NCI-H2171 (cell line): ENCODE results near the gene RAD52.
A peak's percentile ranks its signal among the peaks of the same experiment; 100 is the strongest.

Experiments used
- DNase-seq: peaks from one replicate; lab custom pipeline; 2025; lab: John Stamatoyannopoulos, UW

RAD52 gene

DNA sequence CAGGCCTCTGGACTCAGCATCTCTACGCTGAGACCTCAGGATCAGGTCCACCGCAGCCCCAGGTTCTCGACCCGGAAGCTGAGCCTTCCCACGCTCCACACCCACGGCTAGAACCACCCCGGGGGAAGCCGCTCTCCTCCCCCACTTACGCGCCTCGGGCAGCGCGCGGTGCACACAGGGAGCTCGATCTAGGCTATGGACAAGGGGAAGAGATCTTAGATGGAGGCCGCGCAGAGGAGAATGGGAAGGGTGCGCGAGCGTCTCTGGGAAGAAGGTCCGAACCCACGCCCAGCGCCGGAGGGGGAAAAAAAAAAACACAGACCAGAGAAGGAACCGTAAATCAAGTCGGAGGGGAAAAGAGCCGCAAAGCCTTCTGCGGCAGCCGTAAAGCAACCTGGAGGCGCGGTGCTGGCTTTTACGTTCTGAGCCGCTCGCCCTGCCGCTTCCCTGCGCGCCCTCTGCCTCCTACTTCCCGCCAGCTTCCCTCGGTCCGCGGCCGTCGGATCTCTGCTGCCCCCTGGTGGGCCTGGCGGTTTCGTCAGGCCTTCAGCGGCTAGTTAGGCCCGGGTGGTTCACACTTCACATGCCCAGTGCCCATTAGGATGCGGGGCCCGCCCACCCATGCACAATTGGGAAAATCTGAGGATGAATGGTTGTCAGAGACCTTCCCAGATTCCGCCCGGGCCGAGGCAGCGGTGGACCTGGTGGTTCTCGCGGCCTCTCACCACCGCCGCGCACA, at the start of gene RAD52:
Gene RAD52, minus strand, starts transcription at position 242 of the 739 bp plus-strand sequence. CDS start 16,636 bp downstream, outside the sequence.
- DNase-seq, result peak; percentile 100

DNA sequence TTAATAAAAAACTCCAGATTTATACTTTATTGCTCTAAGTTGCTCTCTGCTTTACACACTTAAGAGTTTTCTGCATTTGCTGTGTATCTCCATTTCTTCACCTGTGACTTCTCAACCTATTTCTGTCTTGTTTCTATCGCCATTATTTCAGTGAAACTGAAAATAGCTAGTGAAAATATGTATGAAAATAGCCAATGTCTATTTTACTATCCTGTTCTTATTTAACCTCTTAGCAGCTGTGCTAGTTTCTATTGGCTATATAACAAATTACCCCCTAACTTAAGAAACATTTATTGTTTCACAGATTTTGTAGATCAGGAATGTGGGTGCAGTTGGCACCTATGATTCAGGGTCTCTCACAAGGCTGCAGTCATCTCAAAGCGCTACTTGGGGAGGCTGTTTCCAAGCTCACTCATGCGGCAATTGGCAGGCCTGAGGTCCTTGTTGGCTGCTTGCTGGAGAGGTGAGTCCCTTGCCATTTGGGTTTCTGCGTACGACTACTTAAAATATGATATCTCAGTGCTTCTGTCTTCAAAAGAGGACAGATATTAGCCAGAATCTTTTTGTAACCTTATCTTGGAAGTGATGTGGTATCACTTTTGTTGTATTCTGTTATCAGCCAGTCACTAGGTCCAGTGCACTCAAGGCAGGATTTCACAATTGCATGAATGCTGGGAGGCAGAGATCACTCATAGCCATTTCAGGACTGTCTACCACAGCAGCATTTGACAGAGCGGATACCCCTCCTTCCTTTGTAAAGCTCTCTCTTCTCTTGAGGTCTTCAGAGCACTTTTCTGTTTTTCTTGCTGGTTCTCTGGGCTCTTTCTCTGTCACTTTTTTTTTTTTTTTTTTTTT, 48.8 kb upstream of the RAD52 start:
- DNase-seq, result no peak

DNA sequence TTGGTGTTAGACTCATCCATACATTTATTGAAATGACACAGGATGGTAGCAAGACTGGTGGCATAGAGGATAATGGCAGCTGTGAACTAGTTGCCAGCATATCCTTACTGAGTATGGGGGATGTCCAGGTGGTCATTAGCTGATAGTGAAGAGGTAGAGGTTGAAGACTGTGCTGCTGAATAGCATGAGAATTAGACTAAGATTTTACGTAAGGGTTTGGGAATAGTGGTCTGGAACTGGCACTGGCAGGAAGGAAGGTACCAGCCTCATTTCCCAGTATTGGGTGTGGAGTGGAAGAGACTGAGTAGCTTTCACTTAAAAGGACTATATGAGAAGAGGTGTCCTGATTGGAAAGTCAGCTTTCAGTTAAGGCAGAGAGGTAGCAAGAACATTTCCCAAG, 48.0 kb upstream of the RAD52 start:
- no peak for DNase-seq

DNA sequence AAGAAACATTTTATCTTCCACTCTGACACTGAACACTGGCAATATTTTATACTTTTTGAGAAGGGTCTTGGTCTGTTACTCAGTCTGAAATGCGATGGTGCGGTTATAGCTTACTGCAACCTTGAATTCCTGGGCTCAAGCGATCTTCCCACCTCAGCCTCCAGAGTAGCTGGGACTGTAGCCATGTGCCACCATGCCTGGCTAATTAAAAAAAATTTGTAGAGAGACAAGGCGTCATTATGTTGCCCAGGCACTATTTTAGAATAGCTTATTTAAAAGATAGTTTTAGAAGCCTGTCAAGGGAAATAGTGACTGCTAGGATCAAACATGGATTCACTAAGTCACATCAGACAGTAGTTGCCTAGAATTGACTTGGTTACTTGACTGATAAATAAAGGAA, 47.4 kb upstream of the RAD52 start:
- DNase-seq, result no peak

DNA sequence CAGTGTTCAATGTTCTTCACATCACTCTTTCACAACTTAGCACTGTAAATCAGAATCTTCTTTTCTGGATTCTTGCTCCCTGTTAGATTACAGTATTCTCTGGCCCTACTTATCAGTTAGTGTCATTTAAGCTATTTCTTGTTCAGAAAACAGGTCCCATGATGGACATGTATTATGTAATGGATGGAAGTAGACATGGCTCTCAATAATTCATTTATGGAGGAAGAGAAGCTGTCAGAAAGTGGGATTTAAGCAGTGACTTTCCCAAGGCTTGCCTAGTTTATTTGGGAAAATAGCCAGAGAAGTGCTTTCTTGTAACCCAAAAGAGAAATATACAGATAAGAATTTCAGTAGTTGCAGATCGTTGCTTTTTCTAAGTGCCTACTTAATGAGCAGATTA, 43.2 kb upstream of the RAD52 start:
- no peak for DNase-seq

DNA sequence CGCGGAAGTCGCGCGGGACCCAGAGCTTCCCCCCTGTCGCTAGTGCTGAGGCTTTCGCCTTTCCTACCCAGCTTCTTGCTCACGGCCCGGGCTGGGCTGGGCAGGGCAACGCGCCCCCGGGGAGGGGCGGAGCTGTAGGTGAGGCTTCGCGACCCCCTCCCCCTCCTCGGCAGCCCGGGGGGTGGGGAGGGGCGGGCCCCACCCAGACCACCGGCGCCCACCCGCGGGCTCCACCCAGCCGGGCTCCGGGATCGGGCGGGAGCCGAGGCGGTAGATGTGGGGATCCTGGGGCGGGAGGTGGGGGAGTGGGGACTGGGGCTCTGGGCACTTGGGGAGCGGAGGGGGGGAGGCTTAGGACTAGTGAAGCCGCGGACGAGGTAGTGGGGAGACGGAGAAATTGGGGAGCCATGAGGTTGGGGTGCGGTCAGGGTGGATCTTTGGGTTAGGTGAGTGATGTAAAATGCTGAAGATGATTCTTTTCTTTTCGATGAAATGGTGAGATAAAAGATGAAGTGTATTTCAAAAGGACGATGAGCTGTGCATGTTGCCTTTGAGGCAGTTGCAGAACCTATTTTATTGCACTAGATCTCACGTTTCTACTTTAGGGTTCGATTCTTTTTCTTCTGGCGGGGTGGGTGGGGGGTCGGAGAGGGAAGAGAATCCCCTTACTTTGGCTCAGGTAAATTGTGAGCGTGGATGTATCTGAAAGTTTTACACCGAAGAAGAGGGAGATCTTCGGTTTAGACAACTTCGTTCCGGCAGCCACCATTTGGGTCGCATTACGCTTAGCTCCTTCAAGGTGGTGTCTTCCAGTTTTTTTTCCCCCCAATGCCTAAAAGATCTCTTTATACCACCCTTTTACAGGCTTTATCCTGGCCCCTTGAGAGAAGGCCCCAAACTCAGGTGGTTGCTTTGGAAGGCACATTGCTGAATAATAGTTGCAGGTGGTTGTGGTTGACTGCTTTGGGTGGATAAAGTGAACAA, 42.1 kb upstream of the RAD52 start:
- DNase-seq, result peak; percentile 95

DNA sequence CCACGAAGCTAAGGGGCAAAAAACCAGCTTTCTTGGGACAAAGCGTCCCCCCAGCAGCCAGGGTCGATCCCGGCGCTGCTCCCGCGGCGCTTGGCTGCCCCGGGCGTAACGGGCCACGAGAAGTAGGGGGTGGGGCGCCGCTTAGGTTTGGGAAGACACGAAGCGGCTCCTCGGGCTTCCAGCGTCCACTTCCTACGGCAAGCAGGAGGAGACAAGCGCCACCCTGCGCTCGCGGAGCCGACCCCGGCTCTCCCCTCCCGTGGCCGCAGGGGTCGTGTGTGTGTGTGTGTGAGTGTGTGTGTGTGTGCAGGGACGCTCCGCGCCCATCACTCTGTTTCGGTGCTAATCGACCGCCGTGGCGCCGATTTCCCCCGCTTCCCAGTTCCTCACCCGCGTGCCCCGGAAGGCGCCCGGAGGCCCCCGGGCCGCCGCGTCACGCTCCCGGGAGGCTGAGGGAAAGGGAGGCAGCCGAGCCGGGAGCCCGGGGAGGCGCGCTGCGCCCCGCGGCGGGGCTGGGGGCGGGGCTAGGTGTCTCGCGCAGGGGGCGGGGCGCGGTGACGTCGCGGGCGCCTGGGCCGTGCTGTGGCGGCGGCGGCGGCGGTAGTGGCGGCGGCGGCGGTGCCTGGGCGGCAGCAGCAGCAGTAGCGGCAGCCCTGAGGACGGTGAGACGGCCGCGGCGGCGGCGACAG, 41.3 kb upstream of the RAD52 start, which contains the start of gene ERC1:
Gene ERC1, plus strand, starts transcription at position 563 of the 689 bp plus-strand sequence. CDS start 36,681 bp downstream, outside the sequence.
- peak; percentile 99 for DNase-seq

DNA sequence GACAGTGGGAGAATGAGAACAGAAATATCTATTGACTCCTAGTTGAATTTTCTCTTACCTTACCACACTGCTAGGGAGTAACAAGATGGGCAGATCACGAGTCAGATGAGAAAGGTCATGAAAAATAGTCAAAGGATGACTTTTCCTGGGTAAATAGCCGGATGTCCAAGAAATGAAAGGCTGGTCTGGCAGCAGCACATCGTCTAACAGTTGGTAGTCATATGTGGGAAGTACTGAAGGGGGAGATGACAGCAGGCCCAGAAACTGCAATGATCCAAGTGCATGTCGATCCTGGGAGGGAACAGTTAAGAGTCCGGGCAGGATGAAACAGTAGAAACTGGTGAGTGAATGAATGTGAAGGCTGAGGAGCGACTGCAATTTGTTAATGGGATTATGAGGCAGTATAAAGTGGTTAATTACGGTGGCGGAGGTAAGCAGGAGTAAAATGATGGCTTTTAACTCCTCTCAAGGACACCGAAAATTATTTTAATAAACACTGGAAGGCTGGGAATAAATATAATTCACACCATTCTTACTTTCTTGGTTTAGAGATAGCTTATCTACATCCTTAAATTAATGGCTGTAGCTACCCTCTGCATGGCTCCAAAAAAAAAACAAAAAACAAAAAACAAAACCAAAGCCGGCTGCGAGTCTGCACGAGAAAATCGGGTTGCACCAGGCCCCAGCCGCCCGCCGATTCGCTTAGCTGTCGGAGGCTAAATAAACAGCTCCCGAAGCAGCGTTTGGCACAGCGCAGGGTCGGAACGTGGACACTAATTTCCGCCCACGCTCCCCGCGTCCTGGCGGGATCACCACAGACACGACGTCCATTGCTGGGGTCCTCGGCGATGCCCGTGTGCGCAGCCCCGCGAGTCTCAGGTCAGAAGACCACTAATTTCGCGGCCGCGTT, 40.5 kb upstream of the RAD52 start:
- peak; percentile 92 for DNase-seq

DNA sequence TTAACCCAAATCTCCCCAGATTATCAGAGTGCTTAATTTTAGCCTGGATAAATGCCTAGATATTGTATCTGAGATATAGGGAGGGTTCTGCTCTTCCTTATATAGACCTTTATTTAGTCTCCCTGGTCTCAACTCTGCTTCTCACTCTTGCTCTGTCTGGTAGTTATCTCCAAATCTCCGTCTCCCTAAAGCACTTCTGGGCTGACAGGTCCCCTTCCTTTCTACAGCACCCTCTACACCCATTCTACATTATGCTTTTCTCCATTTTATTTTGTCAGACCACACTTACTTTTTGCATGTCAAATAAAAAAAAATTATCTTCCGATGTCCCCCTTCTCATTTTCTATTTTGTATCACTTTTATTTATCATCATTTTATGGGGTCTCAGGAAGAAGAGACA, 39.6 kb upstream of the RAD52 start:
- DNase-seq, result no peak

DNA sequence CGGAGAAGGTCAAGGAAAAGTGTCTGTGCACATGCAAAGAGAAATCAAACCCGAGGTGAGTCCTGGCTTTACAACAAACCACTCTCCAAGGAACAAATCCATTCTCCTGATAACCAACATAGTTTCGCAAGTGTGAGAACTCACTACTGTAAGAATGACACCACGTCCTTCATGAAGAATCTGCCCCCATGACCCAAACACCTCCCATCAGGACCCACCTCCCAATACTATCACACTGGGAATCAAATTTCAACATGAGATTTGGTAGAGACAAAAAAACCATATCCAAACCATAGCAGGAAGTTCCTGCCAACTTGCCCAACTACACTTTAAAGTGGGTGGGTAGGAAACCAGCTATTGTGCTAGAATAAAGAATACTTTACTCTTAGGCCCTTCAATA, 39.2 kb upstream of the RAD52 start:
- DNase-seq, result no peak

DNA sequence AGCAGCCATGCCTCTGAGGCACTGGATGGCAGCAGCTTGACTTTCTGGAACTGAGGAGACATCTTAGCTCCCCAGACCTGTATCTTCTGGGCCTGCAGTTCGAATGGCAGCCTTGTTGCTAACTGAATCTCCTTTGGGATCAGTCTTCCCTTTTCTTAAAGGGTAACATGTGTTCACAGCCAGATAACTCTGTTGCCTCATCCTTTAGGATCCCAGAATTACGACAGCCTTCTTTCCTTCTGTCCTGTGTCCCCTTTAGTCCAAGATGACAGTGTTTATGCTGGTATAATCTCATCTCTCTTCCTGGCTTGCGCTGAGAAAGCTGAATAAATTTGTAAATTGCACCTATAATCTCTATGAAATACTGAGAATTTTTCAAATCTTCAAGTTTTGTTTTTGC, 32.5 kb upstream of the RAD52 start:
- DNase-seq, result no peak

DNA sequence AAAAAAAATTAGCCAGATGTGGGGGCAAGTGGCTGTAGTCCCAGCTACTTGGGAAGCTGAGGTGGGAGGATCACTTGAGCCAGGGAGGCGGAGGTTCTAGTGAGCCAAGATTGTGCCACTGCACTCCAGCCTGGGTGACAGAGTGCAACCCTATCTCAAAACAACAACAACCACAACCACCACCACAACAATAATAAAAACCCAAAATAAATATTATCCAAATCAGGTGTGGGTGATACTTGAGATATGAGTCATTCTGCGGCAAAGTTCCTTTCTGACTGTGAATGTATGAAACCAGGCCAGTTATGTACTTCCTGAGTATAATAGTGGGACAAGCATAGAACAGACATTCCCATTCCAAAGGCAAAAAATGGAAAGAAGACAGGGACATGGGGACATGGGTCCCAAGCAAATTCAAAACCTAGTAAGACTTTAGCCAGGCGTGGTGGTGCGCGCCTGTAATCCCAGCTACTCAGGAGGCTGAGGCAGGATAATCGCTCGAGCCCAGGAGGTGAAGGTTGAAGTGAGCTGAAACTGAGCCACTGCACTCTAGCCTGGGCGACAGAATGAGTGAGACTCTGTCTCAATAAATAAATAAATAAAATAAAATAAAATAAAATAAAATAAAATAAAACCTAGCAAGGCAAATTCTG, 31.8 kb upstream of the RAD52 start:
- DNase-seq, result no peak

DNA sequence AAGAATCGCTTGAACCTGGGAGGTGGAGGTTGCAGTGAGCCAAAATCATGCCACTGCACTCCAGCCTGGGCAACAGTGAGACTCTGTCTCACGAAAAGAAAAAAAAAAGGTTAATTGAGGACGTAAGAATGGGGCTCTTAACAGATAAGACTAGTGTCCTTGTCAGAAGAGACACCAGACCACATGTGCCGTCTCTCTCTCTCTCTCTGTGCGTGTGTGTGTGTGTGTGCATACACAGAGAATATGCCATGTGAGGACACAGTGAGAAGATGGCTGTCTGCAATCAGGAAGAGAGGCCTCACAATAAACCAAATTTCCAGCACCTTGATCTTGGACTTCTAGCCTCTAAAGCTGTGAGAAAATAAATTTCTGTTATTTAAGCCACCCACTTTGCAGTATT, 29.9 kb upstream of the RAD52 start:
- DNase-seq, result no peak

DNA sequence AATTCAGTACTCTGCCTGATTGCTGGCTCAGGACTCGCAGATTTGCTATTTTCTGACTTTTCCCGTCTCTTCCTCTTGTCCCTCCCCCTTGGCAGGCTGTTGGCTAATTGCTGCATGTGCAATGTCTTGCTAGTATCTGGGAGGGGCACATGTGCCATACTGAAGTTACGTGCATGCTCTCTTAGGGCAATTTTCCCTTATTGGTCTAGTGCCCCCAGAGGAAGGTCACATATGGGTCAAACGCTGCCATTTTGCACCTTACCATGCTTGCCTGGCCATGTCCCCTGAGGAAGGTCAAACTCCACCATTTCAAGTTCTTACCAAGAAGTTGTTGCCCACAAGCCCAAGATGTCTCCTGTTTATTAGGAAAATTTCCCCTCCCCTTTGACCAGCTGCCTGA, 27.7 kb upstream of the RAD52 start:
- DNase-seq, result no peak

DNA sequence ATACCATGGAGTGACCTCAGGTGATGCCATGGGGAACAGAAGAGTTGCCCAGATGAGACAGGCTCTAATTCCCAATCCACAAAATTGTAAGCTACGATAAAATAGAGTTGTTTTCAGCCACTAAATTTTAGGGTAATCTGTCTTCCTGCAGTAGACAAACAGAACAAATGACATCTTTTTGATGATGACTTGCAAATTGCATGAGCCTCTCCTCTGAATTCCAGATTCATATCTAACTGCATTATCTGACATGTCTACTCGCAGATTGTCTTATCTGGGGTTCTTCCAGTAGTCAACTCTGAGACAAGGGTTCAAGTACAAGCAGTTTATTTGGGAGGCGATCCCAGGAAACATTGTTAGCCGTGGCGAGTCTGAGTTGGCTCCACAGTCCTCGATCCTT, 27.1 kb upstream of the RAD52 start:
- no peak for DNase-seq

DNA sequence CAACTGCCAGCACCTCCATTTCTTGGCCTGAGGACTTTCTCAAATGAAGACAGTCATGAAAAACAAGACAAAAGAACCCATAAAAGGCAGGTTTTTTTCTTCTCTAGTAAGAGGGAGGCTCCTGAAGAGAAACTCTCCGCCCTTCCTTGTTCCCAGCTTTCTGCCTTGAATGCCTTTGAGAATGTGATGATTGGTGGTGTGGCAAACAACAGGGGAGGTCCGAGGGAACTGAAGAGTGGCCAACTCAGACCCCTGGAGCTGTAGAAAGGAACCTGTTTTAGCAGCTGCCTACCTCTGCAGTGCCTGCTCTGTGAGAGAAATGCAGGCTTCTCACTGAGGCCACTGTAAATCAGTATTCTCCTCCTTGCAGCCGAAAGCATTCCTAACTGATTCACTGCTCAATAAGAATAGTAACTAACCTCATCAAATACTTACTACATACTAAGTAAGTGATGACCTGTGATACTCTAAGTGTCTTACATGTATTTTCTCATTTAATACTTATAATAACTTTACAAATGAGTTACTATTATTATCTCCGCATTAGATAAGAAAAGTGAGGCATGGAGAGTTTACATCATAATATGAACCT, 24.9 kb upstream of the RAD52 start:
- no peak for DNase-seq

DNA sequence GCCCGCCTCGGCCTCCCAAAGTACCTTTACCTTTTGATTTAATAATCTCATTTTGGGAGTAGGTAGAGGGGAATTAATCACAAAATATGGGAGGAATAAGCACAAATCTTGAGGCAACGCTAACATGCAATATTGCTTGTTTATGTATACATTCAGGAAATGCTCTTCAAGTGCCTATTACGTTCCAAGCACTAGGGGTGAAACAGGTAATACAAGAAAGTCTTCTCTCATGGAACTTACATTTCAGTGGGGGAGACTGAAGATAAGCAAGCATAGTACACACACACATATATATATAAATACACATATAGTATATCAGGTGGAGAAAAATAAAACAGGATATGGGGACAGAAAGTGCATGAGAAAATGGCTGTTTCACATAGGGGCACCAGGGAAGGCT, 22.5 kb upstream of the RAD52 start:
- no peak for DNase-seq

DNA sequence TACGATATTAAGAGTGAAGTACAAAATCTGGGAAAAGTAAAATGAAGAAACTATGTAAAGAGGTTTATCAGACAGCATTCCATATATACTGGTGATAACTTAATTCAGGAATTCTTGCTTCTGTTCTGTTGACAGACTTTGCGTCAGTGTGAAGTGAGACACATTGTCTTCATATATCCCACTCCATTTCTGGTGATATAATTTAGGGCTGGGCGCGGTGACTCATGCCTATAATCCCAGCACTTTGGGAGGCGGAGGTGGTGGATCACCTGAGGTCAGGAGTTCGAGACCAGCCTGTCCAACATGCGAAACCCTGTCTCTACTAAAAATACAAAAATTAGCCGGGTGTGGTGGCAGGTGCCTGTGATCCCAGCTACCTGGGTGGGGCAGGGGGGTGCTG, 20.3 kb upstream of the RAD52 start:
- no peak for DNase-seq

DNA sequence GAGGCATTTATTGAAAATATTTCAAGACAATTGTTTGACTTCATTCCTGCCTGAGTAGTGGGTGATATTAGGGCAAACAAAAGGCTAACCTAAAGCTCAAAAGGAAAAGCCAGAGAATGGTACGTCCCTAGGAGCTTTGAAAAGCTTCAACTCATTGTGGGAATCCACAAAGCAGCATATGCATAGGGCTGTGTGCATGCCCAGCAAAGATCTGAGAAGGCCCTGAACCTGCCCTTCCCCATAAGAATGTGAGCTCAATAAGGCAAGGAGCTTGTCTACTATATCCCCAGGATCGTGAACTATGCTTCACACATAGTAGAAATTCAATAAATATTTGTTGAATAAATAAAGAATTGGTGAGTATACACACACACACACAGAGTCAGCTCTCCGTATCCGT, 19.1 kb upstream of the RAD52 start:
- DNase-seq, result no peak
